ENCODE data around the gene LRRC39.

GRCh38 chr1:100183370-100183769 lies 5.3 kb upstream of the LRRC39 start:
- TF ChIP-seq POLR2A (IDR thresholded peaks at IDR 0.05) (no peak), CTCF (IDR thresholded peaks at IDR 0.05) (no peak)

Data from body of pancreas (tissue), 4 donors.